ENCODE measurements around the gene LRRC4C.

LRRC4C gene

GRCh38 chr11:40139066-40139465, 1320.4 kb downstream of the LRRC4C start:
- no peak for DNase-seq

- DNase-seq = no peak
Measured at GRCh38 chr11:40134820-40135570, 1324.5 kb downstream of the LRRC4C start.

DNA sequence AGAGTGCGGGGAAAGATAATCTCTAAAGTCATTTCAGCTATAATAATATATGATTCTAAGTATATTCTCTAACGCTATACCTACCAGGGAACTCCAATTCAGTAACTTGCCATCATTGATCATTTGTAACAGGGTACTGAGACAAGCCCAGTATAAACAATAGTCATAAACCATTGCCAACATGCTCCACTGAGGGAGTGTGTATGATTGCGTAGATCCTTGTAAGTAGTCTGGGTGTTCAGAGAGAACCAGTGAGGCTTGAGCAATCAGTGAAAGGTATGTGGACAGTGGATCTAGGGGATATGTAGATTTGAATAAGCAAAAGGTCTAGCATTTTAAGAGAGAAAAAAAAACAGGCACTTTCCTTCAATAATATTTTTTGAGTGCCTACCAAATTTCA, 1326.0 kb downstream of the LRRC4C start:
- no peak for DNase-seq

DNA sequence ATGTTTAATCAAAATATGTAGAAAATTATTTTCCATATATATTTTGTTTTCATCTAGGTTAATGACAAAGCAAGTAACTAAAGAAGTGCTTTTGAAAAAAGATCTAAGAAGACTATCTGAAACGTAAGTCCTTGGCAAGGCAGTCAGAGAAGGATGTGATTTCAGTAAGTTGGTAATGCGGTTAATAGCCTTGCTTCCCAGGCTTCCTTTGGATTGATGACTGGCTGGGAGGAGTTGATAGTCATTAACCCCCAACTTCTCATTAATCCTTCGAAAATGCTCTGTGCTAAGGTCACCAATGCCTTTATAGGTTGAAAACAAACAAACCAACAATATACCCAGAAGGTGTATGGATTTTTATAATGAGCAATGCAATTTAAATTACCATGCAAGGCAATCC, 1326.5 kb downstream of the LRRC4C start:
- no peak for DNase-seq

GRCh38 chr11:40130427-40130826, 1329.0 kb downstream of the LRRC4C start:
- DNase-seq = no peak

DNA sequence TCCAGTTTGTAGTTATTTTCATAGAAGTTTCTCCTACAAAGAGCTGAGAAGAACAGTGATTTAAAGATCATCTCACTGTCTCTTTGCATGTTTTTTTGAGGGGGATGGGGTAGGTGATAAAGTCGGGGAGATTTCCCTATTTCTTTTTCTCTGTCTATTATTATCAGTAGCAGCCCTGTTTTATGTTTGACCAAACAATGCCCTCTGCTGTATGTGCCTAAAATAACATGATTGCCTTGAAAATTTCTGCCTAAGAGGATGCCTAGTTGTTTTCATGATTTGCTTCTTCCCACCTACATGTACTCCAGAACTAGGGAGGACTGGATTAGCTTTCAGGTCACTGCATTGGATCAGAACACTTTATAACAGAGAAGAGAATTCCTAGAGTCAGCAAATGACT, 1330.2 kb downstream of the LRRC4C start:
- no peak for DNase-seq

DNA sequence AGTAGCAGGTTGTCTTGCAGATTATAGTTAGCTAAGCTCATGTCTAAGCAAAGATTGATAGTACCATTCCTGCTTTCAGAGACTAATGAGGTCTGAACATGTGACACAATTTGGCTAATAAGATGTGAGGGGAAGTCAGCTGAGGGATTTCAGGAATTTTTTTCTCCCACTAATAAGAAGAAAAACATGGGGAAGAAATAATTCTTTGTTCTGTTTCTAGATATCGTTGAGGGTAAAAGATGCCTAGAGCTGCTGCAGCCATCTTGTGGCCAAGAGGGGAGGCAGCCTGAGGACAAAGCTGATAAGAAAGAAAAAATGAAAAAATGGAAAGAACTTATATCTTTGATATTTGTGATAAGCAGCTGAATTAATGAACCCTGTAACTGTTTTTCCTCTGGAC, 1334.4 kb downstream of the LRRC4C start:
- DNase-seq = no peak

DNA sequence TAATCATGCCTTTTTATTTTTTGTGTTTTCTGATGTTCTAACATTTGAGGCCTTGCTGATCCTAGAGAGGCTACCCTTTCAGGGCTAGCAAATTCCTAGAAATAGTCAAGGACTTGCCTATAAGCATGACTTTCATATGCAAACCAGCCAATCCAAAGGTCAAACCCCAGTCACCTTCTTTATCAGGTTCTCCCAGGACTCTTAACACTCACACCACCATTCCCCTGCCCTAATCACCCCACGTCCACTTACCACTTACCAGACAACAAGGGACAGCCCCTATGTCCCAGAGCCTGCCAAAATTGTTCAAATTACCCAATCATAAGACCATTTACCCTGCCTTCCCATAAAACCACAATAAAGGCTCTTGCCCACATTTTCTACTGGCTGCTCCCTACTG, 1339.8 kb downstream of the LRRC4C start:
- no peak for DNase-seq

GRCh38 chr11:40118780-40119179, 1340.7 kb downstream of the LRRC4C start:
- no peak for DNase-seq

GRCh38 chr11:40118026-40118425, 1341.4 kb downstream of the LRRC4C start:
- no peak for DNase-seq

DNA sequence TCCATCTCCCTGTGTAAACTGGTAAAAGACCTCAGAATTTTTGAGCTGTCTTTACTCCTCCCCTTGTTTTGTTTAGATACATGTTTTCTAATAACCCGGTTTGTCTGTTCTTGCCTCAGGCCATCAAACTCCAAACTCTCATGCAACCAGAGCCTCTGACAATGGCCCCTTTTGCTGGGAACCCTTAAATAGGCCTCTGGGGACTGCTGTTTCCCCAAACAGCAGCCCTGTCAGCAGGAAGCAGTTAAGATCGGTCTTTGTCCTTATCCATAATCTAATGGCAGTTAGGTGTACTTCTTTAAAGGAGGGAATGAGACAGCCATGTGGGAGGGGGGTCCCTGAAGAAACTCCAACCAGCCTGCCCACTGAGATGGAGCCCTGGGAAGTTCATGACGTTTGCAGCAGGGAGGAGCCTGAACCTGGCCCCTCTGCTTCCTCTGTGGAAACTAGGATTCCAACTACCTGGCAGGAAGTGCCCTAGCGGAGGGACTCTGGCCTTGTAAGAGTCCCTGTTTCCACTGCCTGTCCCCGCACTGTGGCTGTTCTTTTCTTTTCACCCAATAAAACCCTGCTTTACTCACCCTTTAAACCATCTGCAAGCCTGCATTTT, 1354.4 kb downstream of the LRRC4C start:
- no peak for DNase-seq

- DNase-seq = no peak
Measured at GRCh38 chr11:40100781-40101180, 1358.7 kb downstream of the LRRC4C start.

- DNase-seq = no peak
Measured at GRCh38 chr11:40100162-40100553, 1359.3 kb downstream of the LRRC4C start.

GRCh38 chr11:40099426-40100161, 1359.9 kb downstream of the LRRC4C start:
- no peak for DNase-seq

- no peak for DNase-seq
Measured at GRCh38 chr11:40095446-40095845, 1364.0 kb downstream of the LRRC4C start.

GRCh38 chr11:40094954-40095353, 1364.5 kb downstream of the LRRC4C start:
- DNase-seq = no peak

- no peak for DNase-seq
Measured at GRCh38 chr11:40080434-40080833, 1379.0 kb downstream of the LRRC4C start.

All from right forelimb (tissue), 1 donor.